ENCODE data around the gene APEH.
A peak's percentile ranks its signal among the peaks of the same experiment; 100 is the strongest.
"Not testable (repeated sequence)": the region's sequence is repeated elsewhere in the genome, so short reads cannot be mapped to it uniquely, and the experiment has no call there.

APEH gene

DNA sequence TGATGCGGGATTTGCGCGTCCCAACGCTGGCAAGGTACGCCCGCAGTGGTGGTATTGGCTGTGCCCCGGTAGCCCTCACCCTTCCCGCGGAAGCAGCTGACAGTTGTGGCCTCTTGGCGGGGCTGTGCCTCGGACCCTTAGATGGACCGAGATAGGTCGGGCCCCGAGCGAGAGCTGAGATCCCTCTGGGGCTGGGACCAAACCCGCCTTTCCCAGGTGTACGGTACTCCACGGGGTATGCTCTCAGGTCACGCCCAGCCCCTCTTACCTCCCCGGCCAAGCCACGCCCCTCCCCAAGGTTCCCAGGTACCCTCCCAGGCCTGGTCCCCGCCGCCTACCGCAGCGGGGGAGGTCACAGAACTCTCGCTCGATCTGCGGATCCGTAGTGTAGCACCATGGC, 12.2 kb downstream of the APEH start:
- TF ChIP-seq POLR2A (IDR thresholded peaks at IDR 0.05; ENCODE audit: low read length), result peak; percentile 27
- DNase-seq, result not testable (repeated sequence)

DNA sequence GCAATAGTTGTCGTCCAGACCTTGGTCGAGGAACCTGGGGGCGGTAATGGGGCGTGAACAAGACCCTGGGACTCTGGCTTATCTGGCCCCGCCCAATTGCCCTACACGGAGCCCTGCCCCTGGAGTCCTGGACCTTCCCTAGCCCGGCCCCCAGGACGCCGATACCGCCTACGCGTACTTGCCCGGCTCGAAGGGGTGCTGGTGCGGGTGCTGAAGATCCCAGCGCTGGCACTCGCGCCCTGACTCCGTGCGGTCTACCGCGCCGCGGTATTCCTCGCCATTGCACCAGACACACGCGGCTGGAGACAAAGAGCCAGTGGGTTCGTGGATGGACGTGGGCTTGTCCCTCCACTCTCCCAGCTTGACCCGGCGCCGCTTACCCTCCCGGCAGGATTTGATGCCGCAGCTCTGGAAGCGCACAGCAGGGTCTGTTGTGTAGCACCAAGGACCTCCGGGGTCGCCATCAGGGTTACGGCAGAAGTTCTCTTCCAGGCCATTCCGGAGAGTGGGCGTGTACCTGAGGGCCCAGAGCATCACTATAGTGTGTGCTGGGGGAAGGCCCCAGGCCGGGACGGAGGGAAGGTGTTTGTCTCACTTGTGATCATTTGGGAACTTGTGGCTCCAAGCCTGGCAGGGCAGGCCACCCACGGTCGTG, 12.7 kb downstream of the APEH start:
- peak; percentile 40 for TF ChIP-seq POLR2A (IDR thresholded peaks at IDR 0.05; ENCODE audit: low read length)
- DNase-seq, result not testable (repeated sequence)

DNA sequence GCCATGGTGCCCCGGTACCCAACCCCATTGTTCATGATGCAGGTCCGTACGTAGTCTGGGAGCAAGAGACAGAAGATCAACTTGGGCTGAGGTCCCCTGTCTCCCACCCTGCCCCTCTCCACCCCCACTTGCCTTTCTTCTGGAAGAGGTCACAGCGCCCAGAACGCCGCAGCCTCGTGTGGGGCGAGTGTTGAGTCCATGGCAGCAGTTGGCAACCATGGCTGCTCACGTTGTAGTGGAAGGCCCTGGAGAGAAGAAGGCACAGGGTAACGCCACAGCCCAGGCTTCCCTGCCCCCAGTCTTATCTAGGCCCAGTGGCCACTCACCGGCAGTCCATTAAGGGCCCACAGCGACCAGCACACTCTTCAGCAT, 13.3 kb downstream of the APEH start:
- not testable (repeated sequence) for DNase-seq

DNA sequence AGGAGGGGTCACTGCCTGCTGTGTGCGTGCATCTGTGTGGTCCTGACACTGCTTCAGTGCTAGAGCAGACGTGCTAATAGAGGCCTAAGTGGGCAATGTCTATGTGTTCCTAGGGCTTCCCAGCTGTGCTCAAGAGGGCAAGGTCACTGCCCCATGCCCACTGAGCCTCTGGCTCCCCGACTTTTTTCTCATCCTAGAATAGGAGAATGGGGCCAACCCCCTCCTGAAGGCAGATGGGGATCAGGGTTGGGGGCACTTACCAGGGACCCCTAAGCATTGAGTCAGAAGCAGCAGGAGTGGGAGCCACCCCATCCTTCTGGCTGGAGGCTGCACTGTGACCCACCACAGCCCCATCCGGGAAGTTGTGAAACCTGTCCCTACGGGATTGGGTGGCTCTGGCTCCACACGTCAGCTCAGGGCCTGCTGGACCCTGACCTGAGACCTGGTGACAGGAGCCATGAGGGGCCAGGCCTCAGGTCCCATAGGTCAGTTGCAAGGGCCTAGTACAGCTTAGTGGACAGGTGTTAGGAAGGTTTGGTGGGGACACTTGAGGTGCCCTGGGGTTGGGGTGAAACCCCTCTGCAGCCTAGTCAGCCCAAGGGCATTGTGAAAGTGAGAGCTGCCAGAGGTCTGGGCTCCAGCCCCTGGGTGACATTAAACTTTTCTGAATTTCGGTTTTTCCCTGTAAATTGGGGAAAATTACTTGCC, 14.3 kb downstream of the APEH start:
- not testable (repeated sequence) for DNase-seq

DNA sequence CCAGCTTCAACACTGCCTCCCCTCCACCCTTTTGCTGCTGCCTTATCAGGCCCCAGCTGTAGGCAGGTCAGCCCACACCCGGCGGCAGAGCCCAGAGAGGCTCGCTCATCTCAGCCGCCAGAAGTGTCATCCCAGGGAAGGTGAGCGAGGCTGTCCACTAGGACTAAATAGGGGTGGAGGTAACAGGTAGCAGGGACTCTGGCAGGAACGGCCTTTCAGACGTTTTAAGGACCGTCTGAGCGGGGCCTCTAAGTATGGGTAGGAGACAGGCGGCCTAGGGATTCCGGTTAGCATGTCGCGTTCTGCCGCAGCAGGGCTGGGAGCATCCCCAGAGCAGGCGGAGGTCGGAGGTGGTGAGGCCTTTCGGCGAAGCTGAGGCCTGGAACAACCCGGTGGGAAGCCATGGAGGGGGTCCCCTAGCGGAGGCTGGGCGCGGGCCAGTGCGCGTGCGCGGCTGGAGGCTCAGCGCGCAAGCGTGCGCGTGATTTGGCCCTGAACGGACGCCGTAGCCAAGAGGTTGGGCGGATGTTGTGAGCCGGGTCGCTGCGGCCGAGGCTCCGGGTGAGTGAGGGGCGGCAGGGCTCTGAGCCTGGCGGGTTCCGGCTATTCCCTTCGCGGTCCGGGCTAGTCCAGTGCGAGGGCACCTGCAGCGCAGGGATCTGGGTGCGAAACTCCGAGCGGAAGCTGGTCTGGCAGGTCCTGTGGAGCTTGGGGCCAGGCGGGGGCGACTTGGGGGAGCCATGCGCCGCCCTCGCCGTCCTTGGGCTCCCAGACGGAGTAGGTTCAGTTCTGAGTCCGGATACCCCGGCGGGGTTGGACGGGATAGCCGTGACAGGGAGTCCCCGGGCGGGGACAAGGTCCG, 15.1 kb downstream of the APEH start, which contains the start of the genes MST1 and RNF123:
Gene MST1, minus strand, starts transcription at position 429 of the 862 bp plus-strand sequence. CDS start 783 bp downstream, outside the sequence.
Gene RNF123, plus strand, starts transcription at position 512 of the 862 bp plus-strand sequence. CDS start 1,609 bp downstream, outside the sequence.
- no peak for TF ChIP-seq GATA1 (IDR thresholded peaks at IDR 0.05; ENCODE audit: low read depth, low read length)
- TF ChIP-seq POLR2A (IDR thresholded peaks at IDR 0.05; ENCODE audit: low read length), result peak; percentile 84
- DNase-seq, result no peak

DNA sequence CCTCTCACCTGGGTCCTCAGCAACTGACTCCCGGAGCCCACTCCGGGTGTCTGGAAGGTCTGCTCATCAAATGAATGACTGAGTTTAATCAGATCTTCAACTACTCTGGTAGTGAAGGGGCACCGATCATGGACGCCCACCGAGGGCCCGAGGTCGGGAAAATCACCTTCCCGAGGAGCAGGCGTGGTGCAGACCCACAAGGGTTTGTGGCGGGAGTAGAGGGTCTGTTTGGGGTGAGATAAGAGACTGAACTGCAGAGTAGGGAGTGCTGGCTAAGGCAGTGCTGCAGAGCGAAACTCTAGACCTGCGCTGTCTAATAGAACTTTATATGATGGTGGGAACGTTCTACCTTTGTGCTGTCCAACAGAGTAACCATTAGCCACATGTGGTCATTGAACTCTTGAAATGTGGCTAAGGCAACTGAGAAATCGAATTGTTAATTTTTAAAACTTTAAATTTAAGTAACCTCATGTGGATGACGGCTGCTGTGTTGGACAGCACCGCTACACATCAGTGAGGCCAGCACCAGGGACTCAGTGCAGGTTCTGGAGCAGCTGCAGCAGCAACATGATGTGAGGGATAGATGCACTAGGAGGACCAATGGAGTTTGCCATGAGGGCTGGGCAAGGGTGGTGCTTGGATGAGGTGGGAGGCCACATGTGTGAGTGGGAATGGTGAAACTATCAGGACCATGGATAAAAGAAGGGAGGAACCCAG, 15.9 kb downstream of the APEH start:
- DNase-seq, result not testable (repeated sequence)

DNA sequence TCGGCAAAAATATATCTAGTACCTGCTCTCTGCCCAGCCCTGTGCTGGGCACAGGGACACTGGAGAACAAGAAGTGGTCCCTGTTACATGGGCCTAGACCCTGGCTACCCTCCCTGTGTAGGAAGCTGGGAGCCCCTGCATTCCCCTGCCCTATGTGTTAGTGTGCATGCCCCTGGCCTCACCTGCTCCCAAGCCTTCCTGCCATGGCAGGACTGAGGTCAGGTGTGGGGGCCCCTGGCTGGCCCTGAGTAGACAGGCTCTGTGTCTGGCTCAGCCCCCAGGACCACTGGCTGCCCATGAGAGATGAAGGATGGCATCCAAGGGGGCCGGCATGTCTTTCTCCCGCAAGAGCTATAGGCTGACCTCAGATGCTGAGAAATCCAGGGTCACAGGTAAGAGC, 16.7 kb downstream of the APEH start:
- not testable (repeated sequence) for DNase-seq

DNA sequence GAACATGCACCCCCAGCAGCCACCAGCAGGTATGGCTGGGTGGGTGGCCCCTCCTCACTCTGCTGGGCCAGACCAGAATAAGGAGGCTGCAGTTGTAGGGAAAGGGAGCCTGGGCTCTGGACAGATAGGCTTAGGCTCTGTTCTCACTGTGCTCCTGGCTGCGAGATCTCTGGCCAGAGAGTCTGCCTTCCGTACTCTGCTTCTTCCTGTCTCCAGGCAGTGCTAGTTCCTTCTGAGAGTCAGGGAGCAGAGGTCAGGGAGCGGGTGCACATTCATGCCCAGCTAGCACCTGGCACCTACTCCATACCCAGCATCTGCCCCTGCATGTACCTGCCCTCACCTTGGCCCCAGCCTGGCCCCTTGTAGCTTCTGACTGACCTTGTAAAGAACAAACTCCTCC, 17.3 kb downstream of the APEH start:
- DNase-seq, result not testable (repeated sequence)

DNA sequence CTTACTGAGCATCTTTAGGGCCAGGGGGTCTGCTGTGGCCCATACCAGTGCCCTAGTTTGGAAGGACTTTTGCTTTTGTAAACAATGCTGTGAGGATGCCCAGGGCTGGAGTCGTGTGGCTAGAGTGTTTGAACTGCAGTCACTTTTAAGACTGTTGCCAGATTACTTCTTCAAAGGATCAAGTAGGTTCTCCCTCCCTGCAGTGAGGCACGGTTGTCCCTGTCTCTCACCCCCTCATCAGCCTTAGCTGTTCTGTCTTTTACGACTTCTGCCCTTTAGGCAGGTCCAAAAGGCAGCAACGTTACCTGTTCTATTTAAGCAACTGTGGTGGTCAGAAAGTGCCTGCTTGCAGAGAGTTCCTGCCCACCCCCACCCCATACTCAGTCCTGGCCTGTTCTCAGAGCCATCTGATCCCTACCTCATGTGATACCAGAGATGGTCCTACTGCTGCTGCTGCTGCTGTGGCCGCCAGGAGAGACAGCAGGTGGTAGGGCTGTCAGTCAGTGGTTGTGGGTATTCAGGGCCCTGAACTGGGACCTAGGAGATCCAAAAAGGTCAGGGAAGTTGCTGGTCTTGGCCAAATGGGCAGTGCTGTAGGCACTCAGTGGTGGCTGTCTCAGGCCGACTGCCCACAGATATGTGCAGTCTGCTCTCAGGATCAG, 20.4 kb downstream of the APEH start:
- DNase-seq, result not testable (repeated sequence)

DNA sequence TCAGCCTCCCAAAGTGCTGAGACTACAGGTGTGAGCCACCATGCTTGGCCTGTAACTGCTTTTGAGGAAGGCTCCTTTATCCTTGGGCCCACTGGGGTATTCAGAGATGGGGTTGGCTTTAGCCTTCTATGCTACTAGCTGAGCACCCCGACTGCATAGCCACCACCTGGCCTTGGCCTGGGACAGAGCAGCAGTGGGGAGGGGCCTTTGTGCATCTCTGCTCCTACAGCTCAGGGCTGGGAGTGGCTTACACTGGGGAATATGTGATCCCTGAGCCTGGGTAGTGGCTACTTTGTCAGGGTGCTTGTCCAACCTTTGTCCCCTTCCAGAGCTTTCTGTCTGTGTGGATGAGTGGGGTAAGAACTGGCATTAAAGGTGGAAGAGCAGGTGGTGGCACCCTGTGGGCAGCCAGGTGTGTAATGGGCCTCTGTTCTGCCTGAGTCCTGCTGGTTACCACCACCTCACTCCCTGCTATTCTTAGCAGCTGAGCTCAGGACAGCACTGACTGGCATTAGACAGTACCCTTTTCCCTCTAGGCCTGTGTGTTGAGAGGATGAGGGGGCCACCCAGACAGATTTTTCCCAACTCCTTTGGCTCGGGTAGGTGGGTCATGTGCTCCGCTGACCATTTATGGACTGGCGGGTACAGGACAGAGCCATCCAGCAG, 21.3 kb downstream of the APEH start:
- DNase-seq, result not testable (repeated sequence)

DNA sequence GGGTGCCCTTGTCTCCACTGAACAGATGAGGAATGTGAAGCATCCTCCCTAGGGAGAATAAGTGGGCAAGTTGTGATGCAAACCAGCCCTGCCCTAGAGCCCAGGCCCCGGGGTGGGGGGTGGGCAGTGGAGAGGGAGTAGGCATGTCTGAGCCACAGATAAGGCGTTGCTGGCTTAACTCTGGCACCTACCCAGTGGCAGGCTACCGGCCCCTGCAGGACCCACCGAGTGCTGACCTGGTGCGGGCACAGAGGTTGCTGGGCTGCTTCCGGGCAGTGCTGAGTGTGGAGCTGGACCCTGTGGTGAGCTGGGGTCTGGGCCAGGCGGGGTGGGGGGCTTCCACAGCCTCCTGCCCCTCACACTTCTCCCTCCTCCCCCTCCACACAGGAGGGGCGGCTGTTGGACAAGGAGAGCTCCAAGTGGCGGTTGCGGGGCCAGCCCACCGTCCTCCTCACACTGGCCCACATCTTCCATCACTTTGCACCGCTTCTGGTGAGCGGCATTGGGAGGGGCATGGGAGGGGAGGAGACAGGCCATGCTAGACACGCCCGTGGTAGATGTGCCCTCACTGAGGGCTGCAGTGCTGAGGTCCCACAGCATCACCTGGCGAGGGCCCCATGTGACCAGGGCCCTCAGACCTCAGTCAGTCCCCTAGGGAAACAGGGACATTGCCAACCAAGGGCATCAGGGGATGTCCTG, 25.3 kb downstream of the APEH start:
- TF ChIP-seq GATA1 (IDR thresholded peaks at IDR 0.05; ENCODE audit: low read depth, low read length) (no peak), POLR2A (IDR thresholded peaks at IDR 0.05; ENCODE audit: low read length) (no peak)
- DNase-seq, result peak in 1 of 2 experiments; percentile 24

DNA sequence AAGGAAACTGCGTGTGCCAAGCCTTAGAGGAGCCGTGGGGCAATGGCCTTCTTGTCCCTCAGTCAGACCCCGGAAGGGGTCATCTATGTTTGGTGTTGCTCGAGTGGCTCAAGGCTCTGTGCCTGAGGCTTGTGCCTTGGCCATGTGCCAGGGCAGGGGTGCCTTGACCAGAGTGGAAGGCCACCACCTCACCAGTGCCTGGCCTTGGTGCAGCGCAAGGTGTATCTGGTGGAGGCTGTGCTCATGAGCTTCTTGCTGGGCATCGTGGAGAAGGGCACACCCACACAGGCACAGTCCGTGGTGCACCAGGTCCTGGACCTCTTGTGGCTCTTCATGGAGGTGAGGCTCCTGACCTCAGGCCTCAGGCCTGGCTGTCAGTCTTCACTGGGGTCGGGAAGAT, 25.9 kb downstream of the APEH start:
- no peak for DNase-seq

DNA sequence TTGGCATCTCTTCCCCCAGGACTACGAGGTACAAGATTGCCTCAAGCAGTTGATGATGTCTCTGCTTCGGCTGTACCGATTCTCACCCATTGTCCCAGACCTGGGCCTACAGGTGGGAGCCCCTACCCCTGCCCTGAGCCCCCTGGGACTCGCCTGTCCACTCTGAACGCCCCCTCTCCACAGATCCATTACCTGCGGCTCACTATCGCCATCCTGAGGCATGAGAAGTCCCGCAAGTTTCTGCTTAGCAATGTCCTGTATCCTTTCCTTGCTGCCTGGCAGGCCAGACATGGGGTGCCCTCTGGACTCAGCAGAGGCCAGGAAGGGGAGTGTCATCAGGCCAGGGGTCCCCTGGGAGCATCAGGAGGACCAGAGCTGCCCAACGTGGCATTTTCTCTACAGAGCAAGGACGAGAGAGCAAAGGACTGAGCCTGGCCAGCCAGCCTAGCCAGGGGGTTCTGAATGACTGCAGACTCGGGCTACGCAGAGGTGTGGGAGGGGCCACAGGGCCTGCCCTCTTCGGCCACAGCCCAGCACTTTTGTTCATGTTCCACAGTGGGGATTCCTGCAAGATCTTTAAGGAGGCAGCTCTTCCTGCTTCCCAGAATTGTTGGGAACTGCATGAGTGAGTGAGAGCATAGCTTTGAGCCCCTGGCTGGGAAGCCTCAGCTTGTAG, 26.4 kb downstream of the APEH start:
- no peak for DNase-seq
- TF ChIP-seq GATA1 (IDR thresholded peaks at IDR 0.05; ENCODE audit: low read depth, low read length) (no peak), POLR2A (IDR thresholded peaks at IDR 0.05; ENCODE audit: low read length) (no peak)

More for the DNA sequence above, 25.9 kb downstream of the APEH start:
- TF ChIP-seq GATA1 (IDR thresholded peaks at IDR 0.05; ENCODE audit: low read depth, low read length), result no peak
- no peak for TF ChIP-seq POLR2A (IDR thresholded peaks at IDR 0.05; ENCODE audit: low read length)

Measured in erythroblast (primary cell).